Stomach (tissue), 4 donors: ENCODE results near the gene DNAJB13.

ENCODE experiments used
- CTCF ChIP-seq, 7 experiments: fragments of 450-650 bp in 4 of 7; fragments of 200-600 bp in 3 of 7; sonication (generic) in 3 of 7; IDR thresholded peaks; one replicate each; pipeline ENCODE4 v1.5.1; 2016 to 2019; ENCODE audit warnings: antibody characterized with exemption in 7 of 7, control low read depth in 2 of 7, mild to moderate bottlenecking in 1 of 7
- EP300 ChIP-seq: sonication (generic); formaldehyde crosslinking; IDR thresholded peaks from one replicate; pipeline ENCODE4 v1.6.1; 2017; ENCODE audit warnings: antibody characterized with exemption
- POLR2A ChIP-seq, 4 donors: fragments of 450-650 bp; IDR thresholded peaks; one replicate each; pipeline ENCODE4 v1.6.1; 2016; ENCODE audit warnings: antibody characterized with exemption in 4 of 4, control low read depth in 2 of 4, mild to moderate bottlenecking in 1 of 4, moderate library complexity in 1 of 4
- POLR2AphosphoS5 ChIP-seq, 3 donors: sonication (generic); formaldehyde crosslinking; IDR thresholded peaks; one replicate each; pipeline ENCODE4 v1.6.1; 2016; ENCODE audit warnings: antibody characterized with exemption in 3 of 3

GRCh38 chr11:73942010-73942409 lies 8.8 kb upstream of the DNAJB13 start:
- TF ChIP-seq CTCF (IDR thresholded peaks at IDR 0.05) (no peak), EP300 (no peak), POLR2AphosphoS5 (IDR thresholded peaks at IDR 0.05) (no peak), POLR2A (IDR thresholded peaks at IDR 0.05) (no peak)
